B cell (primary cell): ENCODE measurements around the gene SLC22A17.

Experiments
- CTCF ChIP-seq: fragments of 200-600 bp; IDR thresholded peaks from one replicate; pipeline ENCODE4 v1.8.0; 2022; ENCODE audit warnings: antibody characterized with exemption, mild to moderate bottlenecking
- EZH2 ChIP-seq: IDR thresholded peaks from 2 replicates; pipeline ENCODE4 v1.6.1; 2012; ENCODE audit warnings: borderline replicate concordance, low read depth, mild to moderate bottlenecking, moderate library complexity, low read length; ENCODE audit not compliant: insufficient read depth, poor library complexity, severe bottlenecking

- TF ChIP-seq CTCF (no peak), EZH2 (no peak)
Measured at GRCh38 chr14:23324993-23325392, 27.7 kb downstream of the SLC22A17 start.
